Fibroblast of villous mesenchyme (primary cell): ENCODE results near the gene SCT. TPM values are rescaled to one million over a fixed set of nuclear protein-coding genes. Genes with fewer than 3 reads are reported as not detected.

Experiments
- DNase-seq: peaks from one replicate; pipeline ENCODE4 v3.0.0-alpha.2; 2010; ENCODE audit warnings: low read depth
- H3K4me3 ChIP-seq: 2 replicates; pipeline ENCODE4 v1.5.1; 2011; ENCODE audit warnings: low read depth, mild to moderate bottlenecking, low read length
- total RNA-seq: library from RNA; depleted of rRNA; stranded (reverse); fragments of >200 nt; gene quantifications from 2 replicates; pipeline ENCODE4 v1.2.3, GENCODE V29; 2012
- TF ChIP-seq, protein P1 (sequence below): IDR thresholded peaks from 2 replicates; pipeline ENCODE4 v1.5.1; 2012; ENCODE audit warnings: low read depth, mild to moderate bottlenecking, low read length; ENCODE audit not compliant: insufficient read depth

SCT gene
- total RNA-seq, 1 donor = not detected

DNA sequence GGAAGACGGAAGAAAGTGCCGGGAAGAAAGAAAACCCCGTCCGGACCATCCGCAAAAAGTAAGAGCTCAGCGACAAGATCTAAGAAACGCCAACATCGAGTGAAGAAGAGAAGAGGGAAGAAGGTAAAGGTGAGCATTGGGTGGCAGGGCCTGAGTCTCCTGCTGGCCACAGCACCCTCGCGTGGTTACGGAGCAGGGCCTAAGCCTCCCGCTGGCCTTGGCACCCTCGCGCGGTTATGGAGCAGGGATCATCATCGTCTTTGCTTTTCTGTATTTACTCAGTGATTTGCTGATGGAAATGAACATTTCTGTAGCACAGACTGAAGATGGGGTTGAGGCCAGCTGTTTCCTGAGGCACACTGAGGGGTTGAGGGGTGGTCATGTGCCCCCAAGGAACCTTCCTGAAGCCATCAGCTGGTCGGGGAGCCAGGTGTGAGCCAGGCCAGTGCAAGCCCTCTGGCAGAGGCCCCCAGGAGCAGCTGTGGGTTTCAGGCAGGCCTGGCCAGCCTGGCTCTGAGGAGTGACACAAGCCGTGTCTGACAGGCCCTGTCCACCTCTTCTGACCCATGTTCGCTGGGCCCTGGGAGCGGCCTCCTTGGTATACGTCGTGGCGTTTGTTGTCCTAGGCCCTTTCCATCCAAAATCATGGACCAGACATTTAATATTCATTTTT, 25.3 kb downstream of the SCT start:
- H3K4me3 ChIP-seq = no peak overlapping the region
- DNase-seq = no peak
- TF ChIP-seq, protein P1, sequence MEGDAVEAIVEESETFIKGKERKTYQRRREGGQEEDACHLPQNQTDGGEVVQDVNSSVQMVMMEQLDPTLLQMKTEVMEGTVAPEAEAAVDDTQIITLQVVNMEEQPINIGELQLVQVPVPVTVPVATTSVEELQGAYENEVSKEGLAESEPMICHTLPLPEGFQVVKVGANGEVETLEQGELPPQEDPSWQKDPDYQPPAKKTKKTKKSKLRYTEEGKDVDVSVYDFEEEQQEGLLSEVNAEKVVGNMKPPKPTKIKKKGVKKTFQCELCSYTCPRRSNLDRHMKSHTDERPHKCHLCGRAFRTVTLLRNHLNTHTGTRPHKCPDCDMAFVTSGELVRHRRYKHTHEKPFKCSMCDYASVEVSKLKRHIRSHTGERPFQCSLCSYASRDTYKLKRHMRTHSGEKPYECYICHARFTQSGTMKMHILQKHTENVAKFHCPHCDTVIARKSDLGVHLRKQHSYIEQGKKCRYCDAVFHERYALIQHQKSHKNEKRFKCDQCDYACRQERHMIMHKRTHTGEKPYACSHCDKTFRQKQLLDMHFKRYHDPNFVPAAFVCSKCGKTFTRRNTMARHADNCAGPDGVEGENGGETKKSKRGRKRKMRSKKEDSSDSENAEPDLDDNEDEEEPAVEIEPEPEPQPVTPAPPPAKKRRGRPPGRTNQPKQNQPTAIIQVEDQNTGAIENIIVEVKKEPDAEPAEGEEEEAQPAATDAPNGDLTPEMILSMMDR = no peak

DNA sequence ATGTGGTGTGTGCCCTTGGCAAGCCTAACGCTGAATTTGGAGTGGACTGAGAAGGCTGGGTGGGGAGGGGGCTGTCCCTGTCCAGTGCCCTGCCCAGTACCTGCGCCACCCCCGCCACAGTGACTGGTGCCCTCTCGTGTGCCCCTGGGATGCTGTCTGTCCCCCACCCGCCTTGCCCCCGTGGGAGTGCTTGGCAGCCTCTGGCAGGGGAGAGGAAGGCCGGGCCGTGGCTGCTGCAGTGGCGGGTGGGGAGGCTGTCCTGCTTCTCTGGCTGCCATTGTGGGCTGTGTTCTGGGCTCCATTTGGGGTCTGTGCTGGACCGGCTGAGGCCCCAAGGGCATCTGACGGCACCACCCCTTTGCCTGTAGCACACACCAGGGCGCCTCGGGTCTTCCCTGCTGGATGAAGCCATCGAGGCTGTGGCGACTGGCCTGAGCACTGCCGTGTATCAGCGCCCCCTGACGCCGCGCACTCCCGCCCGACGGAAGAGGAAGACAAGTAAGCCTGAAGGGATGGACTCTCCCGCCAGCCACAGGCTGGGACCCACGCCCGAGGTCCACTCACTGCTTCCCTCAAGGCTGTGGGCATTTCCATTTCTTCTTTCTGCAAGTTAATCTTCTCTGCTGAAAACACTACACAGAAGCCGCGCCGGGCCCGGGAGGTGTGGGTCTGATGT, 28.8 kb downstream of the SCT start:
- no peak for DNase-seq
- no peak overlapping the region for H3K4me3 ChIP-seq
- TF ChIP-seq, protein P1 = no peak

DNA sequence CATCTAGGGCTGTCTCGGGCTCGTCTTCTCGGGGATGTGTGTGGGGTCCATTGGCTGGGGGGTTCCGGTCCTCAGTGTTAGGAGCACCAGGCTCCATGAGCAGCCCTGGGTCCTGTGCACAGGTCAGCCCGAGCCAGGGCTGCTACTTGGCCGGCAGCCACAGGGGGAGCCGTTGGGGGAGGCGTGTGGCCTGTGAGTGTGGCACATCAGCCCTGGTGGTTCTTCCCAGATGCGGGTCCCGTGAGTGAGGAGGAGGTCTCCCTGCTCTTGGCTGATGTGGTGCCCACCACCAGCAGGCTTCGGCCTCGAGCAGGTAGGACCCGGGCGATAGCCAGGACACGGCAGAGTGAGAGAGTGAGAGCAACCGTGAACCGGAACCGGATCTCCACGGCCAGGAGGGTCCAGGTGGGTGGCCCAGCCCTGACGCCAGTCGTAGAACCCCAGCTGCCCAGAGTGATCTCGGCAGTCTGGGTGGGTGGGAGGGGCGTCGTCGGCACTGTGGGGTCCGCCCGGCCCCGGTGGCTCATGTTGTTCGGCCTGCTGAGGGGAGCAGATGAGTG, 29.7 kb downstream of the SCT start:
- no peak for DNase-seq
- H3K4me3 ChIP-seq = no peak overlapping the region
- TF ChIP-seq, protein P1 = no peak

DNA sequence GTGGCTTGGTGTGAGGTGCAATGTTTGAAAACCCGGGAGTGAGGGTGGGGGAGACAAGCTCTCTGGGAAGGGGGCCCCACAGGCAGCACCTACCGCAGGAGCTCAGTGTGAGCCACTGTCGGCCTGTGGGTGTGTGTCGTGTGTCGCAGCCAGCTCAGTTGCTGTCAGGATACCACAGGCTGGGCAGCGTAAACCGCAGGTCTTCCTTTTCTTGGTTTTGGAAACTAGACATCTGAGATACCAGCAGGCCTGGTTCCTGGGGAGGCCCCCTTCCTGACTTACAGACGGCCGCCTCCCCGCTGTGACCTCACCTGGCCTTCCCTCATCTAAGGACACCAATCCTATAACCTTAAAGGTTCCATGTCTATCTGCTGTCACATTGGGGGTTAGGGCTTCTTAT, 30.6 kb downstream of the SCT start:
- no peak overlapping the region for H3K4me3 ChIP-seq
- TF ChIP-seq, protein P1 = no peak
- DNase-seq = no peak

DNA sequence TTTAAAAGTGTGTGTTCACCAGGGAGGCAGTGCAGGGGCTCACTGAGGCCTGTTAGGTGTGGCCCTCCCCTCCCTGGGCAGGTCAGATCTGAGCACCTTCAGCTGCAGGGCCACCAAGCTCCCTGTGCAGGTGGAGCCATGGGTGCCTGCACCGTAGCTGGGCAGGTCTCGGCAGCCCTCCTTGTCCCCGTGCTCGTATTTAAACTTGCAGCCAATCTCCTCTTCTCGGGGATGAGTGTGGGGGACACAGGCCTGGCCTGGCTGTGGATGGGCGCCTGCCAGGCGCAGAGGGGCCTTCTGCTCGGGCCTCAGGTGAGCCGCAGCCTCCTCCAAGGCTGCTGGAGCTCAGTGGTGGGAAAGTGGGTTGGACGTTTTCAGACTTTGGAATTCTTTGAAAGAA, 31.6 kb downstream of the SCT start:
- DNase-seq = no peak
- no peak overlapping the region for H3K4me3 ChIP-seq

DNA sequence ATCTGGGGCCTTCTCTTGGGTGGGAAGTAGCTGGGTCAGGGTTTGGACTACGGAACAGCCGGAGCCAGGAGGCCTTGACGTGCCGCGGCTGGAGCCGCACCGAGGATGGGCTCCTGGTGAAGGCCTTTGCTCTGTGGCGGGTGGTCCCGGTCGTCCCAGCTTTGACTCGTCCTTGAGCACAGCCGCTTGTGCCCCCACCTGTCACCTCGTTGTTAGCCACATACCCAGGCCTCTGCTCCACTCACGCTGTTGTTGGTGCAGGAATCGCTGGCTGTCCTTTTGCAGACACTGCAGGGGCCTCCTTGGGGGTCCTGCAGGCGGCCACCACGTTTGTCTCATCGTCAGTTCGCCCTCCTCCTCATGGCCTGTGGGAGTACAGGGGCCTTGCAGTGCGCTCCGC, 33.6 kb downstream of the SCT start:
- TF ChIP-seq, protein P1 = no peak
- DNase-seq = no peak
- H3K4me3 ChIP-seq = no peak overlapping the region

More for the DNA sequence above, 31.6 kb downstream of the SCT start:
- TF ChIP-seq, protein P1 = no peak
